Activated T-helper 2 cell treated with anti-CD3 and anti-CD28 coated beads, Interferon-gamma antibody, Interleukin-2, Interleukin-4, amounts not matched to agents 10 μg/mL and 5 μg/mL and 100 μg/mL, durations not matched to agents 14 hours and 24 hours and 36 hours (primary cell): Measurements from ENCODE around the gene ARMC12. TPM values are rescaled to one million over a fixed set of nuclear protein-coding genes. Genes with fewer than 3 reads are reported as not detected.

Experiments used
- DNase-seq: peaks from one replicate; pipeline ENCODE4 v3.0.0; 2021; ENCODE audit warnings: low spot score
- H3K27ac Mint-ChIP-seq: one replicate; pipeline ENCODE4 v1.8.0; 2021; ENCODE audit warnings: mixed read lengths
- H3K27me3 Mint-ChIP-seq: one replicate; pipeline ENCODE4 v1.8.0; 2021; ENCODE audit warnings: low read depth, mixed read lengths
- H3K36me3 Mint-ChIP-seq: one replicate; pipeline ENCODE4 v1.8.0; 2021; ENCODE audit warnings: low read depth, mixed read lengths
- H3K4me1 Mint-ChIP-seq: one replicate; pipeline ENCODE4 v1.8.0; 2021; ENCODE audit warnings: low read depth, mixed read lengths
- H3K4me3 Mint-ChIP-seq: one replicate; pipeline ENCODE4 v1.8.0; 2021; ENCODE audit warnings: low read depth, mild to moderate bottlenecking, moderate library complexity, mixed read lengths
- H3K9me3 Mint-ChIP-seq: one replicate; pipeline ENCODE4 v1.8.0; 2021; ENCODE audit warnings: mixed read lengths
- intact Hi-C: fragments of 100-400 bp; cut with micrococcal nuclease; formaldehyde crosslinking; loops from one replicate; pipeline ENCODE4 v1.15.1; 2023
- total RNA-seq: library from RNA; stranded (reverse); gene quantifications from 2 replicates; pipeline ENCODE4 v1.2.3, GENCODE V29; 2022

Gene ARMC12
- total RNA-seq, 1 donor from 2014 or later, result 0.89 TPM

DNA sequence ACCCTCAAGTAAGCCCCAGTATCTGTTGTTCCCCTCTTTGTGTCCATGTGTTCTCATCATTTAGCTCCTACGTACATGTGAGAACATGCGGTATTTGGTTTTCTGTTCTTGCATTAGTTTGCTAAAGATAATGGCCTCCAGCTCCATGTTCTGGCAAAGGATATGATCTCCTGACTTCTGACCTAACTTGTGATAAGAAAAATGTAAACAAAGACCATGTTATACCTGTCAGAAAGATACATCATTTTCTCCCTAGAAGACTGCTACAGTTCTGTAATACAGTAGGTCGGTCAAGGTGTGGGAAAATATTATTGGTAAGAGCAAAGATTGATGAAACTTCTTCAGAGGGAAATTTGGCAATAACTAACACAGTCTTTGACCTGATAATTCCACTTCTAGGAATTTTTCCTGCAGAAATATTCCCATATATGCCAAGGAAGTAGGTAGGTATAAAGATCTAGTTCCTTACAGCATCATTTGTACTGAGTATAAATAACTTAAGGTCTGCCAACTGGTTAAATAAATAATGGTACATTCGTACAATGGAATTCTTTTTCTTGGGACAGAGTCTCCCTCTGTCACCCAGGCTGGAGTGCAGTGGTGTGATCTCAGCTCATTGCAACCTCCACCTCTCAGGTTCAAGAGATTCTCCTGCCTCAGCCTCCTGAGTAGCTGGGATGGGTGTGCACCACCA, 29.0 kb upstream of the ARMC12 start:
- intact Hi-C loops, result no loop called here
- Mint-ChIP-seq H3K4me1 (peaks cover 19% of the 10 kb centered on the region), H3K9me3 (peaks cover 11% of the 10 kb centered on the region), H3K27me3 (no peaks in the 10 kb centered on the region), H3K27ac (no peak overlapping the region), H3K36me3 (peaks cover 10% of the 10 kb centered on the region), H3K4me3 (no peak overlapping the region)
- no peak for DNase-seq

DNA sequence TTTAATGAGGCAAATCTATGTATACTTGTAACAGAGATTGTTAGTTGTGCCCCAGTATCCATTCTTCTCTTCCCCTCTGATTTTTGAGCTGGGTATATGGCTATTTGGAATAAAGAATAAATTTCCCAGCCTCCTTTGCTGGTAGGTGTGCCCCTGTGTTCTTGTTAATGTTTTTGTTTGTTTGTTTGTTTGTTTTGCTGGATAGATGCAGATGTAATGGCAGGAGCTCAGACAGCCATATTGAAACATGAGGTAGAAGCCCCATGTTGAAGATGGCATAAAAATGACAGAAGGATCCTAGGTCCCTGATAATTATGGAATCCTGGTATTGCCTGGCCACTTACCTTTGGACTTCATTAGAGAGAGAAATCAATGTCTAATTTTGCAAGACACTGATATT, 28.2 kb upstream of the ARMC12 start:
- H3K4me1 Mint-ChIP-seq, result peaks cover 23% of the 10 kb centered on the region
- H3K36me3 Mint-ChIP-seq, result peaks cover 10% of the 10 kb centered on the region

DNA sequence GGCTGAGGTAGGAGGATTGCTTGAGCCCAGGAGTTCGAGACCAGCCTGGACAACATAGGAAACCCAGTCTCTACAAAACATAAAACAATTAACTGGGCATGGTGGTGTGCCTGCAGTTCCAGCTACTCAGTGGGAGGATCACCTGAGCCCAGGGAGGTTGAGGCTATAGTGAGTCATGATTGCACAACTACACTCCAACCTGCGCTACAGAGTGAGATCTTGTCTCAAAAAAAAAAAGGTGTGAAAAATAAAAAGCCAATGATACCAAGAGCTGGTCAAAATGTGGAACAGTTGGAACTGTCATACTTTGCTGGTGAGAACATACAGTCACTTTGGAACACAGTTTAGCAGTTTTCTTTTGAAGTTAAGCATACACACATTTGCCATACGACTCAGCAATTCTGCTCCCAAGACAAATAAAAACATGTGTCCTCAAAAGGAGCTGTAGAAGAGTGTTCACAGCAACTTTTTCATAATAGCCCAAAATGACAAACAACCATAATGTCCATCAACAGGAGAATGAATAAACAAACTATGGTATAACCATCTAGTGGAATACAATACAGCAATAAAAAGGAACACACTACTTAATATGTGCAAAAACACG, 26.5 kb upstream of the ARMC12 start:
- Mint-ChIP-seq H3K4me1 (peaks cover 26% of the 10 kb centered on the region), H3K27me3 (no peaks in the 10 kb centered on the region), H3K9me3 (peaks cover 5% of the 10 kb centered on the region), H3K27ac (peak overlapping the region; percentile 75), H3K4me3 (peak overlapping the region; percentile 0), H3K36me3 (peaks cover 3% of the 10 kb centered on the region)
- intact Hi-C loops, result loop anchor here (1.0 kb wide), 2 partner anchors 9 to 18 kb away; no protein-coding TSS in a partner anchor
- DNase-seq, result no peak

More for the DNA sequence above, 28.2 kb upstream of the ARMC12 start:
- Mint-ChIP-seq H3K27ac (no peak overlapping the region), H3K9me3 (peaks cover 10% of the 10 kb centered on the region), H3K4me3 (no peak overlapping the region), H3K27me3 (no peaks in the 10 kb centered on the region)
- no peak for DNase-seq
- intact Hi-C loops, result no loop called here

DNA sequence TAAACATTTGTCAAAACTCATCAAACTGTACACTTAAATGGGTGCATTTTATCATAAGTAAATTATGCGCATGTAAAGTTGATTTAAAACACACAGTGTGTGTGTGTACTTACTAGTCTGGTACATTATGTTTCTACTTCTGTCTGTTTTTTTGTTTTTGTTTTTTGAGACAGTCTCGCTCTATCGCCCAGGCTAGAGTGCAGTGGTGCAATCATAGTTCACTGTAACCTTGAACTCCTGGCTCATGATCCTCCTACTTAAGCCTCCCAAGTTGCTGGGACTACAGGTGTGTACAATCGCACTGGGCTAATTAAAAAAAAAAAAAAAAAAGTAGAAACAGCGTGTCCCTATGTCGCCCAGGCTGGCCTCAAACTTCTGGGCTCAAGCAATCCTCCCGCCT, 25.1 kb upstream of the ARMC12 start:
- intact Hi-C loops, result no loop called here
- H3K4me1 Mint-ChIP-seq, result peaks cover 23% of the 10 kb centered on the region
- H3K36me3 Mint-ChIP-seq, result peaks cover 3% of the 10 kb centered on the region
- no peak overlapping the region for H3K4me3 Mint-ChIP-seq
- no peak for DNase-seq
- no peak overlapping the region for H3K27ac Mint-ChIP-seq
- H3K27me3 Mint-ChIP-seq, result no peaks in the 10 kb centered on the region
- peaks cover 5% of the 10 kb centered on the region for H3K9me3 Mint-ChIP-seq

DNA sequence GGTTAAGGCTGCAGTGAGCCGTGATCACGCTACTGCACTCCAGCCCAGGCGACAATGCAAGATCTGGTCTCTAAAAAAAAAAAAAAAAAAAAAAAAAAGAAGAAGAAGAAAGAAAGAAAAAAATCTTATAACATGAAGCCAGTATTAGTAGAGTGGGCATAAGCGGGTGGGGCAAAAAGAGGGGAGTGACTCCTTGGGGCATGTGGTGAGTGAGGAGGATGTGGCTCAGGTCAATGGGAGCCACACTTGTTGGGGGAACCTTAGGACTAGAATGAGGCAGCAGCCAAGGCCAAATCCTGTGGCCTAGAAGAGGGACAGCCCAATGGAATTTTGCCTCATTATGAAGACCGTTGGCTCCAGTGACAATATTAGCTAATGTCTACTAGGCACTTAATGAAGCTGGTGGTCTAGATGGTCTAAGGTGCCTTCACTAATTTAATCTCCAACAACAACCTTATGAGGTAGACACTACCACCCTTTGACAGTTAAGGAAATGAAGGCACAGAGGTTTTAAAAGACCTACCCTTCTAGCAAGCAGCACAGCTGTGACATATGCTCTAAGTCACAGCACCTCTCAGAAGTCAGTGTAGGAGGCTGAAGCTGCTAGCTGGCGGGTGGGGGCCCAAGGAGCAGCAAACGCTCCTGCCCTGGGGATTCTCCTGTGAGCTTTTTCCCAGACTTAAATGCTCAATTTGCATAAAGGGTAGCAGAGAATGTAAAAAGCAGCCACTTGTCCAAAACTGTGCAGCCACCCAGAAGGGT, 23.6 kb upstream of the ARMC12 start:
- peaks cover 3% of the 10 kb centered on the region for H3K36me3 Mint-ChIP-seq
- H3K27me3 Mint-ChIP-seq, result no peaks in the 10 kb centered on the region
- peaks cover 5% of the 10 kb centered on the region for H3K9me3 Mint-ChIP-seq
- H3K4me3 Mint-ChIP-seq, result no peak overlapping the region
- peak overlapping the region; percentile 25 for H3K27ac Mint-ChIP-seq
- intact Hi-C loops, result no loop called here
- H3K4me1 Mint-ChIP-seq, result peaks cover 28% of the 10 kb centered on the region
- DNase-seq, result no peak

DNA sequence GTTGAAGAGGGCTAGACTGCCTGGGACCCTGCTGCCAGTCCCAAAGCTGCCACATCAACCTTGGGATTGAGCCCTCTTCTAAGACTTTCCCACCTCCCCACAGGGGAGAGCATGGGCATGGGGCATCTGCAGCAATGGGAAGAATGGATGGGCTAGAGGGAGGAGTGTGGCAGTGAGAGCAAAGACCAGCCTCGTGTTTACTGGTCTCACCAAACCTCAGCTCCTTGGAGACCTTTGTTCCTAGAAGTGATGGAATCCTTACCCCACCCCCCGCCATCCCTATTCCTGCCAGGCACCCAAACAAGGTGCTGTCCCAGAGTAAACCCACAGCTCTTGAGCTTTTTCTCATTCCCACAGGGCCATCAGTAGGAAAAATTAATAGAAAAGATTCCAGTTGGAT, 20.0 kb upstream of the ARMC12 start:
- Mint-ChIP-seq H3K4me3 (no peak overlapping the region), H3K27ac (no peak overlapping the region), H3K27me3 (no peaks in the 10 kb centered on the region), H3K9me3 (no peaks in the 10 kb centered on the region), H3K4me1 (peaks cover 43% of the 10 kb centered on the region), H3K36me3 (no peaks in the 10 kb centered on the region)
- intact Hi-C loops, result no loop called here
- no peak for DNase-seq

DNA sequence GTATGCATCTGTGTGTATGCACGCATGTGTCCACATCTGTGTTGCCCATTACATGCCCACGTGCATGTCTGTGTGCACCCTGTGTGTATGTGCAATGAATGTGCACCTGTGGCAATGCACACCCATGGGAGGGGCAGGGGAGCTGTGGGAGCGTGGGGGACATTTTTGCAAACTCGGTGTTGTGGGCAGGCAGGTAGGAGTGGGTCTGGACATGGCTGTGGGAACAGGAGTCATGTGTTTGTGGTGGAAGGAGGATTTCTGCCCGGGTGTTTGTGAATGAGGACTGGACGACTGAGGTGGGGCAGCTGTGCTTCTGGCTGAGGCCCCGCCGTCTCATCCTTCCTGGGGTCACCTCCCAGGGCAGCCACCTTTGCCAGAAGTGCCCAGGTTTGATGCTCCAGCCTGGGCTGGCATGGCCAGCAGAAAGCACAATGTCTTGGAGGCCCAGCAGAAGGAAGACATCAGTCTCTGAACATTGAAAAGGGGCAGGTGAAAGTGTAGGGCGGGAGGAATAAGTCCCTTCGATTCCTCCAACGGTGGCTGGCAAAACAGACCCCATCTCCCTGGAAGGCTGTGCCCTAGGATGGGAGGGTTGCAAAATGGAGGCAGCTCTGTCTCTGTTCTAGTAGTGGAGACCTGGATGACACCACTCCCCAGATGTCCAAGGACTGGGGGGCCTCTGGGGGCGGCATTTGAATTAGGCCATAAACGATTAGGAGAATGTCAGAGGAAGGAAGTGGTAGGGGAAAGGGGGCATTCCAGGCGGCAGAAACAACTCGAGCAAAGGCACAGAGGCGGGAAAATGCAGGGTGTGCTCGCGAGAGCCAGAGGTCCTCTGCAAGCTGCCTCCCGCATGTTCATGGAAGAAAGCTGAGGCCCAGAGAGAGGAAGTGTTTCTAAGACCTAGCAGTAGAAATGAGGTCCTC, 19.1 kb upstream of the ARMC12 start:
- Mint-ChIP-seq H3K4me1 (peaks cover 43% of the 10 kb centered on the region), H3K9me3 (no peaks in the 10 kb centered on the region), H3K27ac (peak overlapping the region; percentile 95), H3K4me3 (peak overlapping the region; percentile 20), H3K36me3 (no peaks in the 10 kb centered on the region), H3K27me3 (no peaks in the 10 kb centered on the region)
- DNase-seq, result no peak
- intact Hi-C loops, result no loop called here

DNA sequence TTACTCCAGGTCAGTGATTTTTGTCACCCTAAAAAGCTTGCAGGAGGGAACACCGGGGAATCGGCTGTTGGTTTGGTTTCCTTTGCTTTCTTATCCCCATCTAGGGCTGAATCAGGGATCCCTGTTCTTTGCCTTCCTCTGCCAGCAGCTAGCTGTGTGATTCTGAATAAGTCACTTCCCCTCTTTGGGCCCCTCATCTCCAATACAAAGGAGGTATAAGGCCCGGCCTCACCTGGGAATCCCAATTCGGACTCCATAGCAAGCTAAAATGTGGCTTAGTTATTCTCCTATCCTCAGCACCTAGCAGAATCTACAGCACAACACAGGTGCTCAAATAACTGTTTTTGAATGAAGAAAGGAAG, 18.5 kb upstream of the ARMC12 start:
- Mint-ChIP-seq H3K4me3 (no peak overlapping the region), H3K9me3 (no peaks in the 10 kb centered on the region), H3K4me1 (peaks cover 40% of the 10 kb centered on the region), H3K27me3 (no peaks in the 10 kb centered on the region), H3K27ac (peak overlapping the region; percentile 95), H3K36me3 (no peaks in the 10 kb centered on the region)
- DNase-seq, result no peak
- intact Hi-C loops, result no loop called here

DNA sequence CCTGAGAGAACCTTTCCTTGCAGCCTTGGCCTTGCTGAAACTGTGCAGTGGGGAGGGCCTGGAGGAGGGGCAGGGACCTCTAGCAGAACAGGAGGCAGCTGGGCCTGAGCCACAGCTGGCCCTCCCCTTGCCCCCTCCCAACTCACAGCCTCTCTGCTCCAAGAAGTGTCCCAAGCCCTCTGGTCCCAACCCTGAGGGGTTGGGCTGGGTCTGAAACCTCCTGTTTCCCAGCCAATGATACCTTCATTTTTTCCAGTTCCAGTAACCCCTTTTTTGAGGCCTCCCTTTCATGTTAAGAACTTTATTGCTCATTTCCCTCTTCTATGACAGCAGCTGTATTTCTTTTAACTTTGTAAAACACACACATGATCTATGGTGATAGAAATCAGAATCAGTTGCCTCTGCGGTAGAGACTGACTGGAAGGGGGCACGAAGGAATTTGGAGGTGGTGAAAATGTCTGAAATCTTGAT, 17.9 kb upstream of the ARMC12 start:
- intact Hi-C loops, result loop anchor here (1.0 kb wide), 5 partner anchors 9 to 38 kb away; no protein-coding TSS in a partner anchor
- Mint-ChIP-seq H3K4me3 (peak overlapping the region; percentile 40), H3K4me1 (peaks cover 36% of the 10 kb centered on the region), H3K9me3 (no peaks in the 10 kb centered on the region), H3K27ac (peak overlapping the region; percentile 95), H3K36me3 (no peaks in the 10 kb centered on the region), H3K27me3 (no peaks in the 10 kb centered on the region)
- DNase-seq, result no peak

DNA sequence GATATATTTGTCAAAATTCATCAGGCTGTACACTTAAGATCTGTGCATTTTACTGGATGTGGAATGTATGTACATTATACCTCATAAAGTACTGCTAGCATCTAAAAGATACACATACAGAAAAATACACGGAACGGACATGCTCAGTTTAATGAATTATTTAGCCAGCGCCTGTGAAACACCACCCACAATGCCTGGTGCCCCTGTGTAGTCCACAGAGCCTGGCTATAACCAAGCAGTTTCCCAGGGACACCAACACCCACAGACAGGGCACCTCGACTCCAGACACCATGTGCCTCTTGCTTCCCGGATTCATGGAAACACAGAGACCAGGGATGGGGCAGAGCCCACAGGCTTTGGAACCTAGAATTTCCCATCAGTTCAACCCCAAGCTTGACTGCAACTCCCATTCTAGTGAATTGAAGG, 17.4 kb upstream of the ARMC12 start:
- H3K4me1 Mint-ChIP-seq, result peaks cover 39% of the 10 kb centered on the region
- intact Hi-C loops, result loop anchor here (1.0 kb wide), 5 partner anchors 9 to 38 kb away; no protein-coding TSS in a partner anchor
- peak overlapping the region; percentile 40 for H3K4me3 Mint-ChIP-seq

DNA sequence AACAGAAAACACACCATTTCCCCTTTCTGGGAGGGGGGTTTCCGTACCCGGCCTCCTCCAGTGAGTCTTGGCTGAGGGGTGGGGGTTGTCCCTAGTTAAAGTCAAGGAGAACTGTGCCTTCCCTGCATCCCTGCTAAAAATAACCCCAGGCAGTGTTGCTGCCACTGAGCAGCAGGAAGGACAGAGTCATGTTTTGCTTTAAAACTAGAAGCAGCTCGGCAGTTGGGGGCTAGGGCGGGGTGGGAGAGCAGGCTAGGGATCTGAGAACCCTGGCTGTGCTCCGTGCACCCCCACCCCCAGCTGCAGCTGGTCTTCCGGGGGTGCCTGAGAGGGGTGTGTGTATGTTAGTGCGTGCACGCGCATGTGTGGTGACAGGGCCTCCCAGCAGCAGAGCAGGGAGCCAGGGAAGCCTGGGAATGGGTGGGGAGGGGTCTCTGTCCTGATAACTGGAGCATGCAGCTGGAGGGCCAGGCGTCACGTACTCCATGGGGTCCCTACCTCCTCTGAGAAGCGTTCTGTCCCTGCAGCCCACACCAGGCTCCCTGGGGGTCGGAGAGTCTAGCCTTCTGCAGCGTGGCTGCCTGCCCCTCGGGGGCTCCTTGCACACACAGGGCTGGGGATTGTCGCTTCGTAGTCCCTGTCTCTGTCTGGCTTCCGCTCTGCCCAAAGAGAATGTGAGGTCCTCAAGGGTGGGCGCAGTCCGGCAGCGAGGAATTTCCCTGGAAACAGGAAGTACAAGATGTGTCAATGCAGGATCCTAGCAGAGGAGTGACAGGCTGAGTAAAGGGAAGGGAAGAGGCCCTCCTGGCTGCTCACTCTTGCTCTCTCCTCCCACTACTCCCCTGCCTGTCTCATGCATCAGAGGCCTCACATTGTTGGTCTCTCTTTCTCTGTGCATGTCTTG, 16.8 kb upstream of the ARMC12 start:
- intact Hi-C loops, result loop anchor here (1.0 kb wide), 5 partner anchors 8 to 39 kb away; no protein-coding TSS in a partner anchor
- peak overlapping the region; percentile 95 for H3K27ac Mint-ChIP-seq
- H3K4me3 Mint-ChIP-seq, result peak overlapping the region; percentile 40
- H3K27me3 Mint-ChIP-seq, result no peaks in the 10 kb centered on the region
- DNase-seq, result no peak
- peaks cover 43% of the 10 kb centered on the region for H3K4me1 Mint-ChIP-seq
- no peaks in the 10 kb centered on the region for H3K9me3 Mint-ChIP-seq
- H3K36me3 Mint-ChIP-seq, result no peaks in the 10 kb centered on the region

More for the DNA sequence above, 17.4 kb upstream of the ARMC12 start:
- Mint-ChIP-seq H3K9me3 (no peaks in the 10 kb centered on the region), H3K27me3 (no peaks in the 10 kb centered on the region), H3K27ac (peak overlapping the region; percentile 95), H3K36me3 (no peaks in the 10 kb centered on the region)
- DNase-seq, result no peak
